ENCODE results near the gene TBC1D25.
"Not testable (repeated sequence)": the region's sequence is repeated elsewhere in the genome, so short reads cannot be mapped to it uniquely, and the experiment has no call there.

The TBC1D25 gene

GRCh38 chrX:48513670-48514069 is 25.8 kb upstream of the TBC1D25 start:
- Histone ChIP-seq H3K9me3 (no peaks in the 10 kb centered on the region), H3K4me3 (ENCODE audit: low read depth, low read length) (no peak overlapping the region), H3K36me3 (no peaks in the 10 kb centered on the region; the same call in 1 of the 2 replicates), H3K4me1 (peaks cover 9% of the 10 kb centered on the region), H3K27me3 (no peaks in the 10 kb centered on the region)
- DNase-seq = peak; percentile 51
- TF ChIP-seq, protein P1, sequence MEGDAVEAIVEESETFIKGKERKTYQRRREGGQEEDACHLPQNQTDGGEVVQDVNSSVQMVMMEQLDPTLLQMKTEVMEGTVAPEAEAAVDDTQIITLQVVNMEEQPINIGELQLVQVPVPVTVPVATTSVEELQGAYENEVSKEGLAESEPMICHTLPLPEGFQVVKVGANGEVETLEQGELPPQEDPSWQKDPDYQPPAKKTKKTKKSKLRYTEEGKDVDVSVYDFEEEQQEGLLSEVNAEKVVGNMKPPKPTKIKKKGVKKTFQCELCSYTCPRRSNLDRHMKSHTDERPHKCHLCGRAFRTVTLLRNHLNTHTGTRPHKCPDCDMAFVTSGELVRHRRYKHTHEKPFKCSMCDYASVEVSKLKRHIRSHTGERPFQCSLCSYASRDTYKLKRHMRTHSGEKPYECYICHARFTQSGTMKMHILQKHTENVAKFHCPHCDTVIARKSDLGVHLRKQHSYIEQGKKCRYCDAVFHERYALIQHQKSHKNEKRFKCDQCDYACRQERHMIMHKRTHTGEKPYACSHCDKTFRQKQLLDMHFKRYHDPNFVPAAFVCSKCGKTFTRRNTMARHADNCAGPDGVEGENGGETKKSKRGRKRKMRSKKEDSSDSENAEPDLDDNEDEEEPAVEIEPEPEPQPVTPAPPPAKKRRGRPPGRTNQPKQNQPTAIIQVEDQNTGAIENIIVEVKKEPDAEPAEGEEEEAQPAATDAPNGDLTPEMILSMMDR (IDR thresholded peaks at IDR 0.05; ENCODE audit: low read depth, low read length) = no peak

GRCh38 chrX:48514126-48514806 is 25.2 kb upstream of the TBC1D25 start:
- TF ChIP-seq, protein P1 (IDR thresholded peaks at IDR 0.05; ENCODE audit: low read depth, low read length) = no peak
- Histone ChIP-seq H3K27me3 (no peaks in the 10 kb centered on the region), H3K4me3 (ENCODE audit: low read depth, low read length) (no peak overlapping the region), H3K4me1 (peaks cover 9% of the 10 kb centered on the region), H3K36me3 (no peaks in the 10 kb centered on the region; the same call in 1 of the 2 replicates), H3K9me3 (no peaks in the 10 kb centered on the region)
- no peak for DNase-seq

GRCh38 chrX:48514868-48515460 is 24.6 kb upstream of the TBC1D25 start:
- DNase-seq = no peak
- Histone ChIP-seq H3K9me3 (no peaks in the 10 kb centered on the region), H3K4me1 (peaks cover 9% of the 10 kb centered on the region), H3K27me3 (no peaks in the 10 kb centered on the region), H3K36me3 (no peaks in the 10 kb centered on the region; the same call in 1 of the 2 replicates), H3K4me3 (ENCODE audit: low read depth, low read length) (no peak overlapping the region)
- TF ChIP-seq, protein P1 (IDR thresholded peaks at IDR 0.05; ENCODE audit: low read depth, low read length) = no peak

DNA sequence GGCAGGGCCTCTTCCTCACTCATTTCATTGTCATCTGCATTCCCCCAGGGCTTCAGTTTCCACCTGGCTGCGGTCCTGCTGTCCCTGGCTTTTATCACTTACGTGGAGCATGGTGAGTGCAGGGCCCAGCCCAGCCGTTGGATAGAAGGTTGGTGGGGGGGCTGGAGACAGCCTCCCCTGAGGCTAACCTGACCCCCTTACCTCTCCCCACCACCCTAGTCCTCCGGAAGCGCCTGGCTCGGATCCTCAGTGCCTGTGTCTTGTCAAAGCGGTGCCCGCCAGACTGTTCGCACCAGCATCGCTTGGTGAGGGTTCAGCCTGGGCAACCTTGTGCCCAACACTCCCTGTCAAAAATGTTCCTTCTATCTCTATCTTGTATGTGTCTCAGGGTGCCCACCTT is 23.7 kb upstream of the TBC1D25 start:
- TF ChIP-seq, protein P1 (IDR thresholded peaks at IDR 0.05; ENCODE audit: low read depth, low read length) = no peak
- no peaks in the 10 kb centered on the region for H3K27me3 ChIP-seq
- H3K36me3 ChIP-seq = no peaks in the 10 kb centered on the region; the same call in 1 of the 2 replicates
- H3K4me1 ChIP-seq = peaks cover 12% of the 10 kb centered on the region
- no peak overlapping the region for H3K4me3 ChIP-seq (ENCODE audit: low read depth, low read length)
- DNase-seq = peak; percentile 45
- no peaks in the 10 kb centered on the region for H3K9me3 ChIP-seq

DNA sequence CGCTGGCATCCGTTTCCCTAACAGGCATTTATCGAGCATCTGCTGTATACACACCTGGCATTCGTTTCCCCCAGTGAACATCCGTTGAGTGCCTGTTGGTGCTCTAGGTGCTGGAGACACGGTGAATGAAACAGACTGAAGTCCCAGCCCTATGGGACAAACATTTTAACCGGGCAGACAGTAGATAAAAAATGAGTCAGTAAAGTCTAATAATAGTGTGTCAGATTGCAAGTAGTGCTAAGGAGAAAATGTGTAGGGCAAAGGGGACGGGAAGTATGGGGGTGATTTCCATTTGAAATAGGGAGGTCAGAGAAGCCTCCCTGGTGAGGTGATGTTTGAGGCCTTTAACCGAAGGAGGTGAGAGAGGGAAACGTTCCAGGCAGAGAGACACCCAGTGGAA is 23.2 kb upstream of the TBC1D25 start:
- TF ChIP-seq, protein P1 (IDR thresholded peaks at IDR 0.05; ENCODE audit: low read depth, low read length) = no peak
- H3K27me3 ChIP-seq = no peaks in the 10 kb centered on the region
- no peak overlapping the region for H3K4me3 ChIP-seq (ENCODE audit: low read depth, low read length)
- no peaks in the 10 kb centered on the region; the same call in 1 of the 2 replicates for H3K36me3 ChIP-seq
- DNase-seq = no peak
- H3K9me3 ChIP-seq = no peaks in the 10 kb centered on the region
- H3K4me1 ChIP-seq = peaks cover 16% of the 10 kb centered on the region

- TF ChIP-seq, protein P1 (IDR thresholded peaks at IDR 0.05; ENCODE audit: low read depth, low read length) = no peak
- no peaks in the 10 kb centered on the region; the same call in 1 of the 2 replicates for H3K36me3 ChIP-seq
These were observed 22.5 kb upstream of the TBC1D25 start for GRCh38 chrX:48516987-48517386.

DNA sequence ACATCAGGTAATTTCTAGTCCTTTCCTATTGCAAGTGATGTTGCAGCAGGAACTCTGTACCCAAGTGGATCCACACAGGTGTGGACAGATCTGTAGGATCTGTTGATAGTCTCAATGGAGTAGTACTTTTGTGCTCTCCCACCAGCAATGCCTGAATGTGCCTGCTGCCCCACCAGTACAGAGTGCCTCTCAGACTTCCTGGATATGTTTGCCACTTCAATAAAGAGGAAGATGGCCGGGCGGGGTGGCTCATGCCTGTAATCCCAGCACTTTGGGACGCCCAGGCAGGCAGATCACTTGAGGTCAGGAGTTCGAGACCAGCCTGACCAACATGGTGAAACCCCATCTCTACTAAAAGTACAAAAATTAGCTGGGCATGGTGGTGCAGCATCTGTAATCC is 20.0 kb upstream of the TBC1D25 start:
- H3K4me3 ChIP-seq (ENCODE audit: low read depth, low read length); H3K4me1 ChIP-seq; H3K27me3 ChIP-seq; H3K36me3 ChIP-seq; H3K9me3 ChIP-seq; DNase-seq: not testable (repeated sequence)

More at GRCh38 chrX:48516987-48517386, 22.5 kb upstream of the TBC1D25 start:
- DNase-seq = no peak
- no peak overlapping the region for H3K4me3 ChIP-seq (ENCODE audit: low read depth, low read length)
- no peaks in the 10 kb centered on the region for H3K27me3 ChIP-seq
- H3K4me1 ChIP-seq = peaks cover 16% of the 10 kb centered on the region
- no peaks in the 10 kb centered on the region for H3K9me3 ChIP-seq

All from BE2C (cell line).